Left lung (tissue), 10 donors: ENCODE data around the gene SMURF1. TPM values are rescaled to one million over a fixed set of nuclear protein-coding genes. Genes with fewer than 3 reads are reported as not detected.

Experiments used
- ATAC-seq: fragments of 200-7000 bp; cut with Tn5 transposase; one replicate; pipeline ENCODE4 v1.9.1; 2020; ENCODE audit warnings: moderate library complexity
- DNase-seq, 4 donors: peaks; one replicate each; pipeline ENCODE4 v3.0.0-alpha.2; 2013 to 2020
- H3K27ac ChIP-seq, 2 donors: fragments of 200-600 bp; sonication (generic) in 1 of 2; one replicate each; pipeline versions ENCODE4 v1.5.0 to v1.8.0; 2020 to 2021
- H3K27me3 ChIP-seq, 2 donors: fragments of 200-600 bp; sonication (generic) in 1 of 2; one replicate each; pipeline versions ENCODE4 v1.5.0 to v1.8.0; 2020 to 2021
- H3K36me3 ChIP-seq, 2 donors: fragments of 200-600 bp; sonication (generic) in 1 of 2; one replicate each; pipeline versions ENCODE4 v1.5.0 to v1.8.0; 2020 to 2021
- H3K4me1 ChIP-seq, 2 donors: fragments of 200-600 bp; one replicate each; pipeline ENCODE4 v1.8.0; 2021
- H3K4me3 ChIP-seq, 2 donors: fragments of 200-600 bp; sonication (generic) in 1 of 2; one replicate each; pipeline versions ENCODE4 v1.5.0 to v1.8.0; 2020 to 2021; ENCODE audit warnings: mild to moderate bottlenecking in 1 of 2
- H3K9me3 ChIP-seq, 2 donors: fragments of 200-600 bp; sonication (generic) in 1 of 2; one replicate each; pipeline versions ENCODE4 v1.5.0 to v1.8.0; 2020 to 2021
- CTCF ChIP-seq, 2 donors: fragments of 200-600 bp; sonication (generic) in 1 of 2; IDR thresholded peaks; one replicate each; pipeline versions ENCODE4 v1.5.0 to v1.8.0; 2021; ENCODE audit warnings: antibody characterized with exemption in 2 of 2
- intact Hi-C, 2 donors: fragments of 100-400 bp; cut with DNase I; formaldehyde crosslinking; loops; one replicate each; pipeline versions ENCODE4 v1.11.2 to v1.14.2; 2022
- polyA plus RNA-seq, 6 donors: library from polyadenylated mRNA; unstranded; fragments of 120-200 nt; gene quantifications; one replicate each; pipeline ENCODE4 v1.2.1, GENCODE V29; 2013; ENCODE audit not compliant: insufficient read length in 6 of 6
- total RNA-seq, 2 donors: library from RNA; stranded (reverse); fragmentation: NEBNext Ultra II Directional; extraction: Animal tissue kit (Norgen Biotek cat#: 25700); gene quantifications; one replicate each; pipeline ENCODE4 v1.2.1, GENCODE V29; 2021
- donor health status: DM: no; HTN: yes; CAD: no.
- donor health status: DM: no; HTN: no; CAD: no.

The SMURF1 gene
- total and polyA plus RNA-seq, 8 donors = 15.6 to 43.4 (median 18.3) TPM

GRCh38 chr7:99131290-99131689, 12.6 kb downstream of the SMURF1 start:
- Histone ChIP-seq H3K36me3 (no peaks in the 10 kb centered on the region), H3K4me3 (no peak overlapping the region), H3K4me1 (peaks cover 22 to 82% of the 10 kb centered on the region in 2 donors), H3K27ac (no peak overlapping the region), H3K27me3 (no peaks in the 10 kb centered on the region), H3K9me3 (no peaks in the 10 kb centered on the region)
- ATAC-seq = no peak
- DNase-seq = no peak
- TF ChIP-seq CTCF (IDR thresholded peaks at IDR 0.05) = no peak
- intact Hi-C loops = no loop called here

- H3K27me3 ChIP-seq = no peaks in the 10 kb centered on the region
- H3K27ac ChIP-seq = peak overlapping the region in 1 of 2 donors; percentile 69
- intact Hi-C loops = no loop called here
- H3K4me3 ChIP-seq = no peak overlapping the region
- H3K36me3 ChIP-seq = no peaks in the 10 kb centered on the region
- H3K4me1 ChIP-seq = peaks cover 23 to 81% of the 10 kb centered on the region in 2 donors
- no peaks in the 10 kb centered on the region for H3K9me3 ChIP-seq
- ATAC-seq = no peak
- TF ChIP-seq CTCF (IDR thresholded peaks at IDR 0.05) = no peak
- DNase-seq = no peak
These were observed 14.4 kb downstream of the SMURF1 start for GRCh38 chr7:99129536-99129935.

GRCh38 chr7:99129001-99129400, 14.9 kb downstream of the SMURF1 start:
- no peak for TF ChIP-seq CTCF (IDR thresholded peaks at IDR 0.05)
- no peaks in the 10 kb centered on the region for H3K9me3 ChIP-seq
- H3K4me3 ChIP-seq = no peak overlapping the region
- peak overlapping the region; percentile 39 to 69 for H3K27ac ChIP-seq
- H3K36me3 ChIP-seq = no peaks in the 10 kb centered on the region
- ATAC-seq = no peak
- intact Hi-C loops = no loop called here
- H3K27me3 ChIP-seq = no peaks in the 10 kb centered on the region
- H3K4me1 ChIP-seq = peaks cover 28 to 82% of the 10 kb centered on the region in 2 donors
- no peak for DNase-seq

GRCh38 chr7:99128076-99128950, 15.6 kb downstream of the SMURF1 start:
- Histone ChIP-seq H3K9me3 (no peaks in the 10 kb centered on the region), H3K27me3 (no peaks in the 10 kb centered on the region), H3K4me1 (peaks cover 32 to 82% of the 10 kb centered on the region in 2 donors), H3K36me3 (no peaks in the 10 kb centered on the region), H3K27ac (peak overlapping the region; percentile 39 to 69), H3K4me3 (no peak overlapping the region)
- no peak for TF ChIP-seq CTCF (IDR thresholded peaks at IDR 0.05)
- DNase-seq (peak in 1 of 4 donors; percentile 69), ATAC-seq (peak; percentile 40)
- intact Hi-C loops = no loop called here

- TF ChIP-seq CTCF (IDR thresholded peaks at IDR 0.05) = no peak
- intact Hi-C loops = no loop called here
- Histone ChIP-seq H3K9me3 (no peaks in the 10 kb centered on the region), H3K4me1 (peaks cover 32 to 81% of the 10 kb centered on the region in 2 donors), H3K36me3 (no peaks in the 10 kb centered on the region), H3K4me3 (no peak overlapping the region), H3K27me3 (no peaks in the 10 kb centered on the region), H3K27ac (peak overlapping the region; percentile 39 to 69)
- DNase-seq (no peak), ATAC-seq (no peak)
These were observed 16.3 kb downstream of the SMURF1 start for GRCh38 chr7:99127636-99128035.
